Eye (tissue), 1 donor: ENCODE results near the gene OR2J3.
A peak's percentile ranks its signal among the peaks of the same experiment; 100 is the strongest.
"Not testable (repeated sequence)": the region's sequence is repeated elsewhere in the genome, so short reads cannot be mapped to it uniquely, and the experiment has no call there.

Experiments
- DNase-seq: peaks from one replicate; pipeline ENCODE4 v3.0.0-alpha.2; 2015

OR2J3 gene

DNA sequence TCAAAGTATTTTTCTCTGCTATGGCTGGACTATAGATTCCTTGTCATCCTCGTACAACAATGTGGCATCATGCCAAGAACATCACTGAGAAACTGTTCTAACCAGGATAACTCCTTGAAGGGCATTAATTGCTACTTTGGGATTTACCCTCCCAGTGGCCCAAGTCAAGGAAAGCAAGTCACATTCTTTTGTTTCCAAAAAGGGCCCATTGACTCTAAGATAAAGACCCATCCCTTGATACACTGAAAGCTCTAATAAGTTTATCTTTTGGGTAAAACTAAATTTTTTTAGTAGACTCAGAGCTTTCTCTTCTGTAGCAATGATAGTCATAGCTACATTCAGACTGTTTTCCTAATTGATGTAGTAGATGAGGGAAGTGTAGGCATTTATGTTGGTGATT is at the start of gene OR2J3:
Gene OR2J3 (plus strand): TSS at position 301 of the 400 bp plus-strand sequence. CDS start 3,833 bp downstream, outside the sequence.
- DNase-seq: no peak

GRCh38 chr6:29071831-29072723 is 35.8 kb upstream of the OR2J3 start:
- peak; percentile 5 for DNase-seq

DNA sequence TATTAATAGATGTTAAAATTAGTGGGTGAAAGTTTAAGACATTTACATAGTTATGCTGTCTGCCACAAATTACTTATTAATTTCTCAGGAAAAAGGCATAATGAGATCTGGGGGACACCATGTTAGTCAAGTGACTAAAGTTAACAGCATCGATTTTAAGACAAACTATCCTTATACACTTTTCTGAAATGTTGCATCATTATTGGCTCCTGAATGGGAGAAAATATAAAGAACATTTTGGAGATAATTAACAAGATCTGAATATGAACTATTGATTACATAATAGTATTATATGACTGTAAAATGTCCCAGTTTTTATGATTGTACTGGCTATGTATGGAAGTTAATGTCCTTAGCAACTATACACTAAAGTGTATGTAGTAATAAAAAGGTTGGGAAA is 28.7 kb upstream of the OR2J3 start:
- no peak for DNase-seq

DNA sequence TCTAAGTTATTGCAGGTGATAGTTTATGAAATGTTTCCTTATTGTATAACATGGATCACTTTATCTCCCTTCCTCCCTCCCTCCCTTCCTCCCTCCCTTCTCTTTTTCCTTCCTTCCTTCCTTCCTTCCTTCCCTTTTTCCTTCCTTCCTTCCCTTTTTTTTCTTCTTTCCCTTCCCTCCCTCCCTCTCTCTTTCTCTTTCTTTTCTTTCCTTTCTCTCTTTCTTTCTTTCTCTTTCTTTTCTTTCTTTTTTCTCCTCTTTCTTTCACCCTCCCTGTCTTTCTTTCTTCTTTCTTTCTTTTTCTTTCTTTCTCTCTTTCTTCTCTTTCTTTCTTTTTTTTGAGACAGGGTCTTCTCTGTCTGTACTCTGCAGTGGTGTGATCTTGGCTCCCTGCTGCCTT is 26.5 kb upstream of the OR2J3 start:
- no peak for DNase-seq

GRCh38 chr6:29082457-29082856 is 25.4 kb upstream of the OR2J3 start:
- no peak for DNase-seq

- no peak for DNase-seq
These were observed 20.6 kb upstream of the OR2J3 start, which contains the start of gene OR2B3 for GRCh38 chr6:29087213-29087612. Gene OR2B3 (minus strand): TSS chr6:29087313. CDS start chr6:29087248, 65 bp downstream.

DNA sequence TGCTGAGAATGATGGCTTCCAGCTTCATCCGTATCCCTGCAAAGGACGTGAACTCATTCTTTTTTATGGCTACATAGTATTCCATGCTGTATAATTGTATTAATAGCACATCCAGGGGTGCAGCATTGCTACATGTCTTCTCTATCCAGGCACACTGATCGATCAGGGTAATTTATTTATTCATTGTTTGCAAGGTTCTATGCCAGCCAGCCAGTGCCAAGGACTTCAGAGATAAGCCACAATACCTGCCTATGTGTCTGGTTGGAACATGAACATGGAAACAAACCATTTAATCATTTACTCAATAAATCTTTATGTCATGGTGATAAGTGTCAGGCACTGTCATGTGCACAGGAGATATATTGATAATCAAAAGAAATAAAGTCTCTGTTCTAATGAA is 14.9 kb upstream of the OR2J3 start:
- DNase-seq: no peak

- DNase-seq: no peak
These were observed 10.1 kb upstream of the OR2J3 start for GRCh38 chr6:29097803-29098202.

GRCh38 chr6:29099190-29099589 is 8.7 kb upstream of the OR2J3 start, which contains the start of gene OR2J1:
Gene OR2J1 (plus strand): TSS chr6:29099490. CDS start chr6:29100943, 1,453 bp downstream.
- no peak for DNase-seq

DNA sequence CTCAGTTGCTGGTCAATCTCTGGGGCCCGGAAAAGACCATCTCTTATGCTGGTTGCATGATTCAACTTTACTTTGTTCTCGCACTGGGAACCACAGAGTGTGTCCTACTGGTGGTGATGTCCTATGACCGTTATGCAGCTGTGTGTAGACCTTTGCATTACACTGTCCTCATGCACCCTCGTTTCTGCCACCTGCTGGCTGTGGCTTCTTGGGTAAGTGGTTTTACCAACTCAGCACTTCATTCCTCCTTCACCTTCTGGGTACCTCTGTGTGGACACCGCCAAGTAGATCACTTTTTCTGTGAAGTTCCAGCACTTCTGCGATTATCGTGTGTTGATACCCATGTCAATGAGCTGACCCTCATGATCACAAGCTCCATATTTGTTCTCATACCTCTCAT is 4.3 kb downstream of the OR2J3 start:
- DNase-seq: no peak

DNA sequence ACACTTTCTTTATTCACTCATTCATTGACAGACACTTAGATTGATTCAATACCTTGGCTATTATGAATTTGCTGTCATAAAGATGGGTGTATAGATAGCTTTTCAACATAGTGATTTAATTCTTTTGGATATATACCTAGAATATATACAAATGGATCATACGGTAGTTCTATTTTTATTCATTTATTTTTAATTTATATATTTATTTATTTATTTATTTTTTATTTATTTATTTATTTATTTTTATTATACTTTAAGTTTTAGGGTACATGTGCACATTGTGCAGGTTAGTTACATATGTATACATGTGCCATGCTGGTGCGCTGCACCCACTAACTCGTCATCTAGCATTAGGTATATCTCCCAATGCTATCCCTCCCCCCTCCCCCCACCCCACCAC is 7.1 kb downstream of the OR2J3 start:
- not testable (repeated sequence) for DNase-seq

DNA sequence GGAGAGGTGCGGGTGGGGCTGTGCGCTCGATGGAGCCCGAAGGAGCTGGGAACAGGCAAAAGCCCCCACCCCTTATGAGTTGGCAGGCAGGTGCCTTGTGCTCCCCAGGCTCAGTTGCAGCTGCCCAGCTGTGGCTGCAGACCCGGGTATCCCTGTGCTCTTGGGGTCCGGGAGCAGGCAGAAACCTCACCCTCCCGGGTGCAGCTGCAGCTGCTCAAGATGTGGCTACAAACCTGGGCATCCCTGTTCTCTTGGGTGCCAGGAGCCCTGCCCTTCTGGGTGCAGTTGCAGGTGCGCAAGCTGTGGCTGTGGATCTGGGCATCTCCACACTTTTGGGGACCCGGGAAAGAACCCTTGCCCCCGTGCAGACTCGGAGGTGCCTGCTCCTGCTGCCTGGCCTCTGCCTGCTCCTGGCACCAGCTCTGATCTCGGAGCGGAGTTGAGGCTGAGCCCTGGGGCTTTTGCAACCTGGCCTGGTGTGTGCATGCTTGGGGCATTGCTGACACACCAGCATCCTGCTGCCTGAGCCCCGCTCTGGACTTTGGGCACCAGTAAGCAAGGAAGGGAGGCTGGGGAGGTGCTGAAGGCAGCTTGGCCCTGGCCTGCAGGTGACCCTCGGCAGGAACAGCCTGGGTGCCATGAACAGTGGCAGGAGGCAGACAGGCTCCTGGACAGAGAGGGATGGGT is 21.6 kb downstream of the OR2J3 start:
- no peak for DNase-seq

GRCh38 chr6:29130644-29131043 is 22.8 kb downstream of the OR2J3 start:
- DNase-seq: no peak

- no peak for DNase-seq
These were observed 23.8 kb downstream of the OR2J3 start for GRCh38 chr6:29131691-29132090.

DNA sequence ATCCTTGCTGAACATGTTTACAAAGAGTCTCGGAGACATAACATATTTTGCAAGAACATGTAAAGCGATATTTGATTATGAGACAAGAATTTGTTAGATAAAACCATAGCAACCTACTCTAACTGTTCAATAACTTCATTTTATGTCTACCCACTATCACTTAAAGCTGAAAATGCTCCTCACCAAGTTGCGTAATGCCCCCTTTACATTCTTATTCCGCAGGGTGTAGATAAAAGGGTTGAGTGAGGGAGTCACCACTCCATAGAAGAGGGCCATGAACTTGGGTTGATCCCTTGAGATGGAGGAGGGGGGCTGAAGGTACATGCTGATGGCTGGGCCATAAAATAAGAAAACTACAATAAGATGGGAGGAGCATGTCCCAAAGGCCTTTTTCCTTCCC is 29.9 kb downstream of the OR2J3 start:
- DNase-seq: no peak

DNA sequence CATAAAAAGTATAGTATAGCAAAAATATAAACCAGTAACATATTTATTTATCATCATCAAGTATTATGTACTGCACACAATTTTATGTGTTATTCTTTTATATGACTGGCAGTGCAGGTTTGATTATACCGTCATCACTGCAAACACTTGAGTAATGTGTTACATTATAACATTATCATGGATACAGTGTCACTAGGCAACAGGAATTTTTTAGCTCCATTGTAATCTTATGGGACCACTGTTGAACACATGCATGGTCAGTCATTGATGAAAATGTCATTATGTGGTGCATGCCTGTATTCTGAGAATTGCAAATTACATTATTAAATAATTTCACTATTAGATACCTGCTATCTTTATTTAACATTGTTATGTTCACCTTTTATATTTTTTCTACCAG is 33.7 kb downstream of the OR2J3 start:
- no peak for DNase-seq

DNA sequence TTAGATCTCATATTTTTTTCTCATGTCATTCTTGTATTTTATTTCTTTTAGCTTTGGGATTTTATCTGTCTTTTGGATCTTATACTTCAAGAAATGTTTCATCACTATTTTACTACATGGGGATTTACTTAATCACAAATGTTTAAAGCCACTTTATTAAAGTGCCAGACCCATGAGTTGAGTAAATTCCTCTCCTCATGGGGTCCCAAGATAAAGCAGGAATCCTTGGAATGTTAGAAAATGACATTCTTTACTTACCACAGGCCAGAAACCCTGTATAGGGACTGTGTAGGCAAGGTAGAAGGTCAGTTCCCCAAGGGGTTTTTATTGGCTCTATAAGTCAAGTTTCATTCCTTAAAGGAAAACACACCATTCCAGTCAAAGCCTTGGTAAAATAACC is 34.5 kb downstream of the OR2J3 start:
- DNase-seq: no peak

- no peak for DNase-seq
These were observed 38.3 kb downstream of the OR2J3 start for GRCh38 chr6:29146179-29146578.

DNA sequence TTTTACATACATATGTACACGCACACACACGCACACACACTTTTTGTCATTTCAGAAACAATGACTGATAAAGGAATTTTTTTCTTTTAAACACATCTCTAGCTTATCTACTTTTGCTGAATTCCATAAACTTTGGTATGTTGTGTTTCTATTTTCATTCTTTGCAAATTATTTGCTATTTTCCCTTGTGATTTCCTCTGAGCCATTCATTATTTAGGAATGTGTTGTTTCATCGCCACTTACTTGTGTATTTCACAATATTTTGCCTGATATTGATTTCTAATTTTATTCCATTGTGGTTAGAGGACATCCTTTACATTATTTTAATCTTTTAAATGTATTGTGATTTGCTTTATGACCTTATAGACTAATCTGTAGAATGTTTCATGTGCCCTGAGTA is 39.2 kb downstream of the OR2J3 start:
- no peak for DNase-seq

GRCh38 chr6:29149444-29149843 is 41.6 kb downstream of the OR2J3 start:
- DNase-seq: not testable (repeated sequence)

DNA sequence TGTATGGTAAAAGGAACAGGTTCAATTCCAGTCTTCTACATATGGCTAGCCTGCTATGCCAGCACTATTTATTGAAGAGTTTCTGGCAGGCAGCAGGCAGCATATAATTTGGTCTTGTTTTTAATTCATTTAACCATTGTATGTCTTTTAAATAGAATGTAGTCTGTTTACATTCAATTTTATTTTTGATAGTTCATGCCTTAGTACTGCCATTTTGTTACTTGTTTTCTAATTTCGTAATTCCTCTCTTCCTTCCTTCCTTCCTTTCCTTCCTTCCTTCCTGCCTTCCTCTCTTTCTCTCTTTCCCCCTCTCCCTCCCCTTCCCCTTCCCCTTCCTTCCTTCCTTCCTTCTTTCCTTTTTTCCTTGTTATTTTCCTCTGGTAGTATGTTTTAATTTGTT is 45.2 kb downstream of the OR2J3 start:
- DNase-seq: no peak

DNA sequence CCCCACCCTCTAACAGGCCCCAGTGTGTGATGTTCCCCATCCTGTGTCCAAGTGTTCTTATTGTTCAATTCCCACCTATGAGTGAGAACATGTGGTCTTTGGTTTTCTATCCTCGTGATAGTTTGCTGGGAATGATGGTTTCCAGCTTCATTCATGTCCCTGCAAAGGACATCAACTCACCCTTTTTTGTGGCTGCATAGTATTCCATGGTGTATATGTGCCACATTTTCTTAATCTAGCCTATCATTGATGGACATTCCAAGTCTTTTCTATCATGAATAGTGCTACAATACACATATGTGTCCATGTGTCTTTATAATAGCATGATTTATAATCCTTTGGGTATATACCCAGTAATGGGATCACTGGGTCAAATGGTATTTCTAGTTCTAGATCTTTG is 47.3 kb downstream of the OR2J3 start:
- not testable (repeated sequence) for DNase-seq

GRCh38 chr6:29159922-29160321 is 52.1 kb downstream of the OR2J3 start:
- DNase-seq: not testable (repeated sequence)
